ENCODE measurements around the gene ANKRD36.
"Not testable (repeated sequence)": the region's sequence is repeated elsewhere in the genome, so short reads cannot be mapped to it uniquely, and the experiment has no call there.

ANKRD36 gene

GRCh38 chr2:97267411-97268074 lies 154.6 kb downstream of the ANKRD36 start:
- intact Hi-C loops (cut with DNase I), result no loop called here
- peak in 9 of 10 donors; percentile 3 to 84 (median 9) for DNase-seq

- peak in 7 of 10 donors; percentile 4 to 72 (median 16) for DNase-seq
- intact Hi-C loops (cut with DNase I), result not testable (repeated sequence)
Observed at GRCh38 chr2:97268075-97268591, 155.2 kb downstream of the ANKRD36 start.

- DNase-seq; intact Hi-C loops (cut with DNase I): not testable (repeated sequence)
Observed at GRCh38 chr2:97276232-97276798, 163.4 kb downstream of the ANKRD36 start.

GRCh38 chr2:97285187-97285586 lies 172.2 kb downstream of the ANKRD36 start:
- intact Hi-C loops (cut with DNase I); DNase-seq: not testable (repeated sequence)

GRCh38 chr2:97293687-97294086 lies 180.7 kb downstream of the ANKRD36 start:
- intact Hi-C loops (cut with DNase I); DNase-seq: not testable (repeated sequence)
